NCI-H187 (cell line): ENCODE measurements around the gene SLC40A1.

Experiments
- DNase-seq, 2 experiments: peaks; one replicate each; lab custom pipeline; 2025; lab: John Stamatoyannopoulos, UW

The SLC40A1 gene

DNA sequence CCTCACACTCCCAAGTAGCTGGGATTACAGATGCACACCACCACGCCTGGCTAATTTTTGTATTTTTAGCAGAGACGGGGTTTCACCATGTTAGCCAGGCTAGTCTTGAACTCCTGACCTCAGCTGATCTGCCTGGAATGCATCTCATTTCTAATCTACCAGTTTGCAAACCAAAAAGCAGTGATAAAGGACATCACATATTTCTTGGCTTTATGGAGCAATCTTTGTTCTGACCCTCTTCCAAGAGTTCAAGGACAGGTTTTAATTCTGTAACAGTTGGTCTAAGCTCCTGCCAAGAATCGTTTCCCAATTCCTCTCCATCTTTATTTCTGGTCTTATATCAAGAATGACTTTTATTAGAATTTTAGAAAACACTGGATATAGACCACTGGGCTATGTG lies 67.7 kb downstream of the SLC40A1 start:
- DNase-seq = no peak

GRCh38 chr2:189511960-189512319 lies 68.6 kb downstream of the SLC40A1 start:
- no peak for DNase-seq

DNA sequence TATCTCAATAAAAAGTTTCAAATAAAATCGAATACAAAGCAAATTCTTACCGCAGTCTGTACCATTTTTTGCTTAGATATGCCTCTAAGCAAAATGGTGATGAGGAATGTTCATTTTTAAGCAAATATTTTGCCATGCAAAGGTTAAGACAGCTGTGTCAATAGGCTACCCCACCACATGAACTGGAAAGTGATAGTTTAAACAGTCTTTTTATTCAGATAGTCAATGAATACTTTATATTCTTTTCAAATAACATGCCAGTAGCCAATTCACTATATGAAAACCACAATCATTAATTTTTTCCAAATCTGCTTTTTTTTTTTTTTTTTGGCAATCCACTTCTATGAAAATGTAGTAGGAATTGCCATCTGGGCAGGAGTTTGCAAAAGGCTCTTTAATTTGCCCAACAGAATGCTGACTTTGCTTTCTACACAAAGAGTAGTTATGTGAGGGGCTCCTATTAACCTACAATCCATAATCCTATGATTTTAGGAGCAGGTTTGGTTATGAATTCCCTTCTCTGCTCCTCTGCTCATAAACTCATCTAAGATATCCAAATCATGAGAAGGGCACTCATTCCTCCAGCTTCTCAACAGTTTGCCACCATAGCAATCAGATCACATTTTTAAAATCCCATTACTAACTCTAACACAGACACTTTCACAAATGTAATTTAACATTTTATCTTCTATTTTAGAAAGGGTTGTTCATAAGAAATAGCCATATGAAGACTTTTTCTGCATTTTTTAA lies 69.2 kb downstream of the SLC40A1 start:
- no peak for DNase-seq
